H9 (cell line): ENCODE results near the gene COL27A1. TPM values are rescaled to one million over a fixed set of nuclear protein-coding genes. Genes with fewer than 3 reads are reported as not detected.
A peak's percentile ranks its signal among the peaks of the same experiment; 100 is the strongest.

ENCODE experiments used
- DNase-seq: peaks from one replicate; pipeline ENCODE4 v3.0.0-alpha.2; 2017
- H2AFZ ChIP-seq: one replicate; pipeline ENCODE4 v1.6.1; 2013; ENCODE audit warnings: mild to moderate bottlenecking, low read length, control low read depth, moderate library complexity
- H2AK5ac ChIP-seq: 2 replicates; pipeline ENCODE4 v1.6.1; 2013; ENCODE audit warnings: low read length, control low read depth, mixed read lengths; ENCODE audit not compliant: insufficient read length
- H2BK120ac ChIP-seq: one replicate; pipeline ENCODE4 v1.6.1; 2013; ENCODE audit warnings: low read depth, mild to moderate bottlenecking, low read length, control low read depth, inconsistent platforms; ENCODE audit not compliant: poor library complexity, severe bottlenecking
- H2BK12ac ChIP-seq: 2 replicates; pipeline ENCODE4 v1.6.1; 2013; ENCODE audit warnings: low read length, control low read depth, mixed read lengths, low read depth; ENCODE audit not compliant: insufficient read length
- H2BK15ac ChIP-seq: 2 replicates; pipeline ENCODE4 v1.6.1; 2013; ENCODE audit warnings: low read depth, low read length, control low read depth
- H2BK20ac ChIP-seq: one replicate; pipeline ENCODE4 v1.6.1; 2013; ENCODE audit warnings: low read depth, mild to moderate bottlenecking, low read length, control low read depth, inconsistent platforms; ENCODE audit not compliant: poor library complexity, severe bottlenecking
- H2BK5ac ChIP-seq: 2 replicates; pipeline ENCODE4 v1.6.1; 2013; ENCODE audit warnings: low read length, control low read depth, mixed read lengths; ENCODE audit not compliant: insufficient read length
- H3K14ac ChIP-seq: 2 replicates; pipeline ENCODE4 v1.6.1; 2013; ENCODE audit warnings: low read length, control low read depth; ENCODE audit not compliant: insufficient read depth
- H3K18ac ChIP-seq: 2 replicates; pipeline ENCODE4 v1.6.1; 2013; ENCODE audit warnings: low read depth, mild to moderate bottlenecking, mixed read lengths, low read length, control low read depth; ENCODE audit not compliant: insufficient read length
- H3K23ac ChIP-seq: 2 replicates; pipeline ENCODE4 v1.6.1; 2013; ENCODE audit warnings: low read length, control low read depth, mixed read lengths, low read depth; ENCODE audit not compliant: insufficient read length
- H3K23me2 ChIP-seq: 2 replicates; pipeline ENCODE4 v1.6.1; 2013; ENCODE audit warnings: low read depth, mild to moderate bottlenecking, mixed read lengths, low read length, control low read depth; ENCODE audit not compliant: insufficient read length, poor library complexity, severe bottlenecking
- H3K27ac ChIP-seq: 2 replicates; pipeline ENCODE4 v1.5.1; 2013; ENCODE audit warnings: low read length, control low read depth, mixed read lengths, low read depth; ENCODE audit not compliant: insufficient read length
- H3K27me3 ChIP-seq: 2 replicates; pipeline ENCODE4 v1.6.1; 2013; ENCODE audit warnings: low read length, control low read depth, inconsistent platforms; ENCODE audit not compliant: insufficient read depth
- H3K4ac ChIP-seq: 2 replicates; pipeline ENCODE4 v1.6.1; 2013; ENCODE audit warnings: low read depth, mild to moderate bottlenecking, control low read depth, inconsistent platforms, low read length, moderate library complexity
- H3K4me1 ChIP-seq: 2 replicates; pipeline ENCODE4 v1.6.1; 2013; ENCODE audit warnings: low read length, control low read depth, inconsistent platforms; ENCODE audit not compliant: insufficient read depth
- H3K4me2 ChIP-seq: 2 replicates; pipeline ENCODE4 v1.6.1; 2013; ENCODE audit warnings: low read length, control low read depth, mixed read lengths; ENCODE audit not compliant: insufficient read length, insufficient read depth
- H3K56ac ChIP-seq: 2 replicates; pipeline ENCODE4 v1.6.1; 2013; ENCODE audit warnings: low read depth, mild to moderate bottlenecking, mixed read lengths, low read length, control low read depth; ENCODE audit not compliant: insufficient read length
- H3K79me1 ChIP-seq: 2 replicates; pipeline ENCODE4 v1.6.1; 2013; ENCODE audit warnings: low read depth, mild to moderate bottlenecking, moderate library complexity, low read length, control low read depth, inconsistent platforms; ENCODE audit not compliant: insufficient read depth, poor library complexity, severe bottlenecking
- H3K79me2 ChIP-seq: 2 replicates; pipeline ENCODE4 v1.6.1; 2013; ENCODE audit warnings: low read length, control low read depth, inconsistent platforms; ENCODE audit not compliant: insufficient read depth
- H3K9ac ChIP-seq: 2 replicates; pipeline ENCODE4 v1.6.1; 2013; ENCODE audit warnings: low read length, control low read depth, mixed read lengths; ENCODE audit not compliant: insufficient read length; ENCODE audit errors: extremely low read depth
- H3K9me3 ChIP-seq: one replicate; pipeline ENCODE4 v1.6.1; 2013; ENCODE audit warnings: low read depth, low read length, inconsistent platforms; ENCODE audit not compliant: control insufficient read depth
- H3T11ph ChIP-seq: one replicate; pipeline ENCODE4 v1.6.1; 2013; ENCODE audit warnings: mild to moderate bottlenecking, low read length, control low read depth, inconsistent platforms
- H4K20me1 ChIP-seq: one replicate; pipeline ENCODE4 v1.6.1; 2013; ENCODE audit not compliant: control insufficient read depth, insufficient read length, insufficient read depth
- H4K5ac ChIP-seq: 2 replicates; pipeline ENCODE4 v1.6.1; 2013; ENCODE audit warnings: low read depth, mild to moderate bottlenecking, mixed read lengths, low read length, control low read depth; ENCODE audit not compliant: insufficient read length
- H4K8ac ChIP-seq: replicated peaks from 2 replicates; pipeline ENCODE4 v1.6.1; 2013; ENCODE audit warnings: low read length, control low read depth, mixed read lengths, low read depth; ENCODE audit not compliant: insufficient read length
- H4K91ac ChIP-seq: 2 replicates; pipeline ENCODE4 v1.6.1; 2013; ENCODE audit warnings: low read depth, mild to moderate bottlenecking, moderate library complexity, mixed read lengths, low read length, control low read depth; ENCODE audit not compliant: insufficient read length
- H3K27ac Mint-ChIP-seq, 3 experiments: 2 replicates in 2 of 3; 3 replicates in 1 of 3; pipeline ENCODE4 v1.8.0; 2020 to 2021; ENCODE audit warnings: mixed read lengths in 3 of 3, mild to moderate bottlenecking in 1 of 3, moderate library complexity in 1 of 3
- H3K27me3 Mint-ChIP-seq: 2 replicates; pipeline ENCODE4 v1.8.0; 2021; ENCODE audit warnings: low read depth, mild to moderate bottlenecking, moderate library complexity, mixed read lengths
- H3K36me3 Mint-ChIP-seq, 3 experiments: 2 replicates in 2 of 3; 3 replicates in 1 of 3; pipeline ENCODE4 v1.8.0; 2020 to 2021; ENCODE audit warnings: low read depth in 3 of 3, mixed read lengths in 3 of 3; ENCODE audit not compliant: insufficient read depth in 1 of 3
- H3K4me1 Mint-ChIP-seq, 2 experiments: 2 replicates each; pipeline ENCODE4 v1.8.0; 2020; ENCODE audit warnings: mixed read lengths in 2 of 2
- H3K4me3 Mint-ChIP-seq, 2 experiments: 2 replicates in 1 of 2; 3 replicates in 1 of 2; pipeline ENCODE4 v1.8.0; 2020 to 2021; ENCODE audit warnings: mild to moderate bottlenecking in 2 of 2, mixed read lengths in 2 of 2, moderate library complexity in 1 of 2
- H3K9me3 Mint-ChIP-seq, 2 experiments: 2 replicates in 1 of 2; 3 replicates in 1 of 2; pipeline ENCODE4 v1.8.0; 2020; ENCODE audit warnings: mild to moderate bottlenecking in 2 of 2, mixed read lengths in 2 of 2, moderate library complexity in 1 of 2
- WGBS: extraction: QIAGEN DNeasy Blood & Tissue Kit; methylation state at CpG from one replicate; pipeline ENCODE4 v1.1.7; 2013; ENCODE audit warnings: missing lambda C conversion rate, low lambda C conversion rate, mixed read lengths; ENCODE audit not compliant: insufficient read length; ENCODE audit errors: extremely low coverage; 5-methylcytosine and 5-hydroxymethylcytosine counted together
- total RNA-seq: library from RNA; stranded (reverse); gene quantifications from 2 replicates; pipeline ENCODE4 v1.2.1, GENCODE V29; 2021
- TF ChIP-seq, protein P1 (sequence below): fragments of 200-600 bp; sonication (generic); conservative IDR thresholded peaks from 3 replicates; pipeline ENCODE4 v1.8.0; 2021; ENCODE audit warnings: antibody characterized with exemption, mild to moderate bottlenecking

COL27A1 gene
- total RNA-seq, 1 experiment from 2014 or later, result 17.9 TPM

DNA sequence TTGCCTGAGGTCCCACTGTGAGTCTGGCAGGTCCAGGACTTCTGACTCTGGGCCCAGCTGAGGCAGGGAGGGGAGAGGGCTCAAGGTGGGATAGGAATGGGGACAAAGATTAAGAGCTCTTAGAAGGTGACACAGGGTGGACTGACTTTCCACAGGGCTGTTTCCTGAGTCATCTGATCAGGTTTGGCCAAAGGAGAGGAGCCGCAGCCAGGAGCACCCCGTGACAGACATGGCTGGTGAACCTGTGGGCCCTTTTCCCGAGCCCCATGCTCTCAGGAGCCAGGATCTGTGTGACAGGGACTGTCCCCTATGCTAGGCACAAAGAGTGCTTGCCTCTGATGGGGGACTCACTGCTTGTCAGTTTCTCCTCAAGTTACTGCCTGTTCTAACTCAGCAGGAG lies 37.8 kb downstream of the COL27A1 start:
- DNase-seq, result no peak
- no peak overlapping the region for H3K56ac ChIP-seq
- H2BK12ac ChIP-seq, result no peak overlapping the region
- H3K14ac ChIP-seq, result no peak overlapping the region
- TF ChIP-seq, protein P1, sequence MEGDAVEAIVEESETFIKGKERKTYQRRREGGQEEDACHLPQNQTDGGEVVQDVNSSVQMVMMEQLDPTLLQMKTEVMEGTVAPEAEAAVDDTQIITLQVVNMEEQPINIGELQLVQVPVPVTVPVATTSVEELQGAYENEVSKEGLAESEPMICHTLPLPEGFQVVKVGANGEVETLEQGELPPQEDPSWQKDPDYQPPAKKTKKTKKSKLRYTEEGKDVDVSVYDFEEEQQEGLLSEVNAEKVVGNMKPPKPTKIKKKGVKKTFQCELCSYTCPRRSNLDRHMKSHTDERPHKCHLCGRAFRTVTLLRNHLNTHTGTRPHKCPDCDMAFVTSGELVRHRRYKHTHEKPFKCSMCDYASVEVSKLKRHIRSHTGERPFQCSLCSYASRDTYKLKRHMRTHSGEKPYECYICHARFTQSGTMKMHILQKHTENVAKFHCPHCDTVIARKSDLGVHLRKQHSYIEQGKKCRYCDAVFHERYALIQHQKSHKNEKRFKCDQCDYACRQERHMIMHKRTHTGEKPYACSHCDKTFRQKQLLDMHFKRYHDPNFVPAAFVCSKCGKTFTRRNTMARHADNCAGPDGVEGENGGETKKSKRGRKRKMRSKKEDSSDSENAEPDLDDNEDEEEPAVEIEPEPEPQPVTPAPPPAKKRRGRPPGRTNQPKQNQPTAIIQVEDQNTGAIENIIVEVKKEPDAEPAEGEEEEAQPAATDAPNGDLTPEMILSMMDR, result no peak
- H2BK15ac ChIP-seq, result no peak overlapping the region
- no peaks in the 10 kb centered on the region for H3K9me3 ChIP-seq
- no peaks in the 10 kb centered on the region; the same call in 1 of the 2 replicates for H3K79me2 ChIP-seq
- no peaks in the 10 kb centered on the region for H3K4me1 ChIP-seq
- no peak overlapping the region for H4K91ac ChIP-seq
- no peak overlapping the region for H4K5ac ChIP-seq
- Mint-ChIP-seq H3K9me3 (peaks cover 7 to 16% of the 10 kb centered on the region in 2 experiments; a peak in 4 of 5 replicates), H3K4me1 (peaks cover 5 to 6% of the 10 kb centered on the region in 2 experiments), H3K4me3 (no peak overlapping the region), H3K27me3 (no peaks in the 10 kb centered on the region), H3K36me3 (peaks cover 9 to 15% (median 9%) of the 10 kb centered on the region in 3 experiments), H3K27ac (peak overlapping the region in 1 of 3 experiments; percentile 88; a peak in 2 of 7 replicates)
- H2AFZ ChIP-seq, result no peak overlapping the region
- no peaks in the 10 kb centered on the region for H3K23me2 ChIP-seq
- H3K9ac ChIP-seq, result no peak overlapping the region
- H3T11ph ChIP-seq, result no peak overlapping the region
- H3K27ac ChIP-seq, result no peak overlapping the region
- H3K79me1 ChIP-seq, result no peaks in the 10 kb centered on the region
- no peak overlapping the region for H2BK5ac ChIP-seq
- no peak overlapping the region for H3K23ac ChIP-seq
- H3K18ac ChIP-seq, result no peak overlapping the region
- H3K4me2 ChIP-seq, result no peak overlapping the region
- H3K27me3 ChIP-seq, result no peaks in the 10 kb centered on the region
- no peak overlapping the region for H4K8ac ChIP-seq
- H4K20me1 ChIP-seq, result peaks cover 2% of the 10 kb centered on the region
- H2AK5ac ChIP-seq, result no peak overlapping the region
- H3K4ac ChIP-seq, result no peak overlapping the region
- WGBS, result no CpG with 5 or more reads among the region's 3 CpGs
- no peak overlapping the region for H2BK120ac ChIP-seq
- no peak overlapping the region for H2BK20ac ChIP-seq
